A673 (cell line): ENCODE data around the gene CHMP1B. TPM values are rescaled to one million over a fixed set of nuclear protein-coding genes. Genes with fewer than 3 reads are reported as not detected.

Experiments used
- BruUV-seq: library from RNA; stranded (reverse); fragments of 400-500 nt; replicated peaks from 2 replicates; lab custom pipeline; 2021; lab: Mats Ljungman, UMichigan
- CTCF ChIA-PET: fragments of 300-600 bp; sonication (Branson Sonifier 250); formaldehyde crosslinking; loops from one replicate; lab custom pipeline; 2022; ENCODE audit warnings: antibody characterized with exemption; lab: Charles Lee
- POLR2A ChIA-PET: fragments of 300-600 bp; sonication (Branson Sonifier 250); formaldehyde crosslinking; loops from one replicate; lab custom pipeline; 2022; ENCODE audit warnings: antibody characterized with exemption; ENCODE audit not compliant: low non-redundant PET; lab: Charles Lee
- DNase-seq: peaks from one replicate; pipeline ENCODE4 v3.0.0-alpha.2; 2015; ENCODE audit warnings: low spot score
- H3K27ac ChIP-seq: fragments of 200-600 bp; sonication (generic); 2 replicates; pipeline ENCODE4 v1.5.1; 2016; ENCODE audit warnings: mixed run types, low read depth, mild to moderate bottlenecking, mixed read lengths, antibody characterized with exemption, low read length; ENCODE audit not compliant: poor library complexity, severe bottlenecking
- H3K27me3 ChIP-seq: fragments of 200-600 bp; sonication (generic); replicated peaks from 2 replicates; pipeline ENCODE4 v1.6.1; 2017; ENCODE audit warnings: mixed run types, low read depth, mild to moderate bottlenecking, mixed read lengths, antibody characterized with exemption, low read length; ENCODE audit not compliant: insufficient read depth, poor library complexity
- H3K36me3 ChIP-seq: fragments of 200-600 bp; sonication (generic); 2 replicates; pipeline ENCODE4 v1.6.1; 2016; ENCODE audit warnings: mixed run types, mild to moderate bottlenecking, mixed read lengths, antibody characterized with exemption, low read length; ENCODE audit not compliant: insufficient read depth, poor library complexity, severe bottlenecking
- H3K4me1 ChIP-seq: fragments of 200-600 bp; sonication (generic); 2 replicates; pipeline ENCODE4 v1.6.1; 2017; ENCODE audit warnings: mixed run types, mild to moderate bottlenecking, mixed read lengths, antibody characterized with exemption, low read length; ENCODE audit not compliant: insufficient read depth, poor library complexity, severe bottlenecking
- H3K4me3 ChIP-seq: fragments of 200-600 bp; sonication (generic); 2 replicates; pipeline ENCODE4 v1.5.1; 2016; ENCODE audit warnings: low read depth, mixed run types, mild to moderate bottlenecking, mixed read lengths, low read length; ENCODE audit not compliant: poor library complexity, severe bottlenecking
- H3K9me3 ChIP-seq: fragments of 200-600 bp; sonication (generic); 2 replicates; pipeline ENCODE4 v1.6.1; 2016; ENCODE audit warnings: mixed run types, low read depth, mild to moderate bottlenecking, mixed read lengths, antibody characterized with exemption, low read length; ENCODE audit not compliant: poor library complexity, severe bottlenecking
- CTCF ChIP-seq: fragments of 300-800, 200-600 bp; sonication (generic); conservative IDR thresholded peaks from 2 replicates; pipeline ENCODE4 v1.5.1; 2017; ENCODE audit warnings: low read depth, mild to moderate bottlenecking, antibody characterized with exemption, low read length, moderate library complexity, mixed read lengths
- EZH2 ChIP-seq: fragments of 200-600 bp; sonication (generic); IDR thresholded peaks from 2 replicates; pipeline ENCODE4 v1.6.1; 2017; ENCODE audit warnings: borderline replicate concordance, low read depth, mild to moderate bottlenecking, mixed read lengths, antibody characterized with exemption, low read length; ENCODE audit not compliant: poor library complexity, severe bottlenecking
- intact Hi-C: fragments of 100-400 bp; cut with micrococcal nuclease; formaldehyde crosslinking; loops from one replicate; pipeline ENCODE4 v1.10.0; 2022; ENCODE audit not compliant: unreplicated experiment
- total RNA-seq: library from RNA; stranded (reverse); gene quantifications from 2 replicates; pipeline ENCODE4 v1.2.3, GENCODE V29; 2021

Gene CHMP1B
- total RNA-seq, 1 experiment from 2014 or later = 17.1 TPM

DNA sequence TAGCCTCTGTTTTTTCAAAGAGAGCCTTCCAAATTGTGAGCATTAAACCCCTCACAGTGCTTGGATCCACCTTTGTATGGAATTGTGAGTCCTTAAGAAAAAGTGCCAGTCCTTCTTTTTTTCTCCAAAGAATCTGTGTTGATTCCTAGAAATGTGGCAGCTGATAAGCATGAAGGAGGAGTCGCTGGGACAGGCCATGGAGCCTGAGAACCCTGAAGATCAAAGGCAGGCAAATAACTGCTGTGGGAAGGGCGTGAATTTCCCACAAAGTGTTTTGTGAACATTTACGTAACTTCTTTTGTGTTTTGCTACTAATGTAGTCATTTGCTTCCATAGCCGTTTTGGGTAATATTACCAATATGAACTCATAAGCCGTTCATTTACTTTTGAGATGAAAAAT is 27.7 kb upstream of the CHMP1B start:
- no peak for TF ChIP-seq CTCF
- no peak for TF ChIP-seq EZH2
- intact Hi-C loops = no loop called here
- no peak overlapping the region for H3K27ac ChIP-seq
- no peaks in the 10 kb centered on the region for H3K9me3 ChIP-seq
- H3K4me1 ChIP-seq = no peaks in the 10 kb centered on the region
- peaks cover 16% of the 10 kb centered on the region for H3K27me3 ChIP-seq
- no TSS peak for BruUV-seq
- no peak for DNase-seq
- H3K4me3 ChIP-seq = no peak overlapping the region
- no peaks in the 10 kb centered on the region for H3K36me3 ChIP-seq
- CTCF ChIA-PET = no interaction called here
- POLR2A ChIA-PET = no interaction called here

DNA sequence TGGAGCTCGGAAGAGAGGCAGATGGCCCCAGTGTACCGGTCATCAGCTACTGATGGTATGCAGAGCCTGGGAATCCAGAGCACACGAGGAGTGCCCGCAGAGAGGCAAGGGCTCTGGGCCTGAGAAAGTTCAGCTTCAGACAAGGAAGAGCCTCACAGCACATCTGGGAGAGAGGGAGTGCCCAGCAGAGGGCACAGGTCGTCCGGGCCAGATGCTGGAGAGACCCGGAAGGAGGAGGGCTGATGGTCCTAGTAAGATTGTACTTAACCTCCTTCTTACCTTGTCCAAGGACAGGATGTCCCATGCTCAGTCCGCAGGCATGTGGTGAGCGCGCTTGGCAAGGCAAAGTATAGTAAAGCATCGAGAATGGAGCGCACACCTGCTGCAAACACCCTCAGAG is 24.4 kb upstream of the CHMP1B start:
- intact Hi-C loops = no loop called here
- no peaks in the 10 kb centered on the region for H3K4me1 ChIP-seq
- H3K4me3 ChIP-seq = no peak overlapping the region
- DNase-seq = no peak
- TF ChIP-seq EZH2 (no peak), CTCF (no peak)
- ChIA-PET CTCF (no interaction called here), POLR2A (interaction anchor here (0.7 kb wide), 1 partner anchor 664 kb away, joined by 4 read pairs; no protein-coding TSS in a partner anchor)
- no TSS peak for BruUV-seq
- H3K9me3 ChIP-seq = no peaks in the 10 kb centered on the region
- no peaks in the 10 kb centered on the region for H3K27me3 ChIP-seq
- H3K27ac ChIP-seq = no peak overlapping the region
- H3K36me3 ChIP-seq = no peaks in the 10 kb centered on the region

DNA sequence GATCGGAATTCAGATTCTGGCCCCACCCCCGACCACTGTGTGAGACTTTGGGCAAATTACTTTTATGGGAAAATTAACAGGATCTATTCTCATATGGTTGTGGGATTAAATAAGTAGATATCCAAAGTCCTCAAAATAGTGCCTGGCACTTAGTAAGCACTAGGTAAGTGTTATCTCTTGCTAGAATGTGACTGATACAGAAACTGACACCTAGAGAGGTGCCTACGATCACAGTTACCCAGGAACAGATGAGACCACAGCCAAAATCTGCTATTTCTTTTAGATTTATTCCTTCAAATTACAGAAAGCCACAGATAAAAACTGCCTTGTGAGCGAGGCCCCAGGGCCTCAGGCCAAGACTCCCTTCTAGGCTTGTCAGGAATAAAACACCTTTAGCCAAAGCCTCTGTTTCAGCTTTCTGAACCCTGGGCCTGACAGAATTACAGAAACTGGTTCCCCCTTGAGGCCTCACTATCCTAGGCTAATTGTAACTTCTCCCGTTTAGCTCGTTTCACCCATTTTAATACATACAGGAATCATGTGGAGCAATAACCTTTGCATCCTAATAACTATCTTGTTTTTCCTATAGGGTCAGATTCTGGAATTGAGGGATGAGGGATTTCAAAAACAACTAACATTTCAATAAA is 22.3 kb upstream of the CHMP1B start:
- CTCF ChIA-PET = no interaction called here
- intact Hi-C loops = no loop called here
- POLR2A ChIA-PET = no interaction called here
- TF ChIP-seq EZH2 (no peak), CTCF (no peak)
- no peak for DNase-seq
- H3K36me3 ChIP-seq = no peaks in the 10 kb centered on the region
- no peaks in the 10 kb centered on the region for H3K27me3 ChIP-seq
- no peak overlapping the region for H3K4me3 ChIP-seq
- no peaks in the 10 kb centered on the region for H3K4me1 ChIP-seq
- no TSS peak for BruUV-seq
- H3K9me3 ChIP-seq = no peaks in the 10 kb centered on the region
- H3K27ac ChIP-seq = no peak overlapping the region
